Stimulated activated CD4-positive, alpha-beta T cell treated with anti-CD3 and anti-CD28 coated beads, Interleukin-1b, Interleukin-23, amount 100 ng/mL, for 48 hours (primary cell): ENCODE data around the gene PLPPR3.
"Not testable (repeated sequence)": the region's sequence is repeated elsewhere in the genome, so short reads cannot be mapped to it uniquely, and the experiment has no call there.

Experiments used
- DNase-seq: peaks from one replicate; pipeline ENCODE4 v3.0.0-alpha.2; 2020

Gene PLPPR3

DNA sequence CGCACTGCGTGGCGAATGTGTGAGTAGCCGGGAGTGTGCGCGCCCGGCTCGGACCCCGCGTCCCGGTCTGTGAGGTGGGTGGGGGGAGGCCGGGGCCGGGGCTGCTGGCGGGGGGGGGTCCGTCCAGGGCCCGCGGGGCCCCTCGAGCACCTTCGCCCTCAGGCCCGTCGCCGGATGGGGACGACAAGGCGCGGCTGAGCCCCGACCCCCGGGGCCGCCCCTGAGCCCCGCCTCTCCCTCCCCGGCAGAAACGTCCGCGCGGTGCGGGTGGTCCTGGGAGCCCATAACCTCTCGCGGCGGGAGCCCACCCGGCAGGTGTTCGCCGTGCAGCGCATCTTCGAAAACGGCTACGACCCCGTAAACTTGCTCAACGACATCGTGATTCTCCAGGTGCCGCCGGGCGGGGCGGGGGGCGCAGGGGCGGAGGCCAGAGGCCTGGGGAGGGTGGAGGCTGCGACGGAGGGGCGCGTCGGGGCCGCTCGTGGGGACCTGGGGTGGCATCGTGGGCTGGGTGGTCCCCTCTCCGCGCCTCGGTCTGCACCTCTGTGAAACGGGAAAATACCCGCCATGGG lies 31.3 kb upstream of the PLPPR3 start:
- no peak for DNase-seq

DNA sequence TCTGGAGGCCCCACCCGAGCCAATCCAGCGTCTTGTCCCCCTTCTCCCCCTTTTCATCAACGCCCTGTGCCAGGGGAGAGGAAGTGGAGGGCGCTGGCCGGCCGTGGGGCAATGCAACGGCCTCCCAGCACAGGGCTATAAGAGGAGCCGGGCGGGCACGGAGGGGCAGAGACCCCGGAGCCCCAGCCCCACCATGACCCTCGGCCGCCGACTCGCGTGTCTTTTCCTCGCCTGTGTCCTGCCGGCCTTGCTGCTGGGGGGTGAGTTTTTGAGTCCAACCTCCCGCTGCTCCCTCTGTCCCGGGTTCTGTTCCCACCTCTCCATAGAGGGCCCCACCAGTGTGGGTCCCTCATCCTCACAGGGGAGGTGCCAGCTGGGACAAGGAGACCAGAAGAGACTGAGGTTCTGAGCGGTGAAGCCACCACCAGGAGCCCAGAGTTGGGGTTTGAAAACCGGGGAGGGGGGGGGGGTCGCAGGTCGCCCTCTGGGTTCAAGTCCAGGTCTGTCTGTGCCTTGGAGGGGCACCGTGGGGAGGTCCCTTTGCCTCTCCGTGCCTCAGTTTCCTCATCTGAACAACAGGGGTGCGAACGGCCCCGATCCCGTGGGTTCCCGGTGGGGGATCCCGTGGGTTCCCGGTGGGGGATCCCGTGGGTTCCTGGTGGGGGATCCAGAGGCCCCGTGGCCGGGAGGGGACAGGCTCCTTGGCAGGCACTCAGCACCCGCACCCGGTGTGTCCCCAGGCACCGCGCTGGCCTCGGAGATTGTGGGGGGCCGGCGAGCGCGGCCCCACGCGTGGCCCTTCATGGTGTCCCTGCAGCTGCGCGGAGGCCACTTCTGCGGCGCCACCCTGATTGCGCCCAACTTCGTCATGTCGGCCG lies 30.6 kb upstream of the PLPPR3 start, which contains the start of gene ELANE:
Gene ELANE (plus strand): TSS at position 168 of the 878 bp plus-strand sequence. CDS start 26 bp downstream, at position 194.
- DNase-seq: no peak

DNA sequence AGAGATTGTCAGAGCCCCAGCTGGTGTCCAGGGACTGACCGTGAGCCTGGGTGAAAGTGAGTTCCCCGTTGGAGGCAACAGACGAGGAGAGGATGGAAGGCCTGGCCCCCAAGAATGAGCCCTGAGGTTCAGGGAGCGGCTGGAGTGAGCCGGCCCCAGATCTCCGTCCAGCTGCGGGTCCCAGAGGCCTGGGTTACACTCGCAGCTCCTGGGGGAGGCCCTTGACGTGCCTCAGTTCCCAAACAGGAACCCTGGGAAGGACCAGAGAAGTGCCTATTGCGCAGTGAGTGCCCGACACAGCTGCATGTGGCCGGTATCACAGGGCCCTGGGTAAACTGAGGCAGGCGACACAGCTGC lies 29.2 kb upstream of the PLPPR3 start:
- DNase-seq: no peak

DNA sequence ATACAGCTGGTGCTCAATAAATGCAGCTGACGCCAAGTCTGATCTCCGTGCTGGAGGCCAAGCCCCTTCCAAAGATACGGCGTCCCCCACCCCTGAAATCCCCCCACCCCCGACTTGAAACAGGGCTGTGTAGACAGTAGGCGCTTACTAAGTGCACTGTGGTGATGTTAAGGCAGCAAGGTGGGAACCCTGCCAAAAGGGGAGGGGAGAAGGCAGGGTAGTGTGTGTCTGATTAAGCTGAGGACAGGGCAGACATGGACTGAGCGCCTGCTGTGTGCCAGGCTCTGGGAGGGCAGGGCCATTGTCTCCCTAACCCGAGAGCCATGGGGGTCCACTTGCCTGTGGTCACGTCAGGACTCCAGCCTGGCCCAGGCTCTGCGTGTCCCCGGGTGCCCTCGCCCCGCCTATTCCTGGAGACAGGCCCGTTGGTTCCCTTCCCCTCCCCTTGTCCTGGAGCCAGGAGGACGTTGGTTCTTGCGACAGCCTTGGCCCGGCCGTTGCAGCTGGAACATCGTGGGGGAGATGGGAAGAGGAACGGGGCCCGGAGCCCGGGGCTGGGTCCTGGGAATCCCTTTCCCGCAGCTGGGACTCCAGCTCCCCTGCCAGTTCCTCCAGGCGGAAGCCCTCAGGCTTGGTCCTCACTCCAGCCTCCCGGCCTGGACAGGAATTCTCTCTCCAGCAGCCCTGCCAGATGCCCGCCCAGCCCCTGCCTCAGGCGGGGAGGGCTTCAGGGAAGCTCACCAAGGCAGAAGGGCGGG lies 28.6 kb upstream of the PLPPR3 start:
- DNase-seq: no peak

DNA sequence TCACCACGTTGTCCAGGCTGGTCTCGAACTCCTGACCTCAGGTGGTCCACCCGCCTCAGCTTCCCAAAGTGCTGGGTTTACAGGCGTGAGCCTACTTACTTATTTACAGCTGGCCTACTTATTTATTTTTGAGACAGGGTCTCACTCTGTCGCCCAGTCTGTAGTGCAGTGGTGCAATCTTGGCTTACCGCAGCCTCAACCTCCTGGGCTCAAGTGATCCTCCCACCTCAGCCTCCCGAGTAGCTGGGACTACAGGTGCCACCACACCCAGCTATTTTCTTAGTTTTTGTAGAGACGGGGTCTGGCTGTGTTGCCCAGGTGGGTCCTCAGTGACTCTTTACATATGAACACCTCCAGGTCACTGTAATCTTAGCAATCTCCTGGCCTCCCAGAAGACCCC lies 27.4 kb upstream of the PLPPR3 start:
- DNase-seq: not testable (repeated sequence)

DNA sequence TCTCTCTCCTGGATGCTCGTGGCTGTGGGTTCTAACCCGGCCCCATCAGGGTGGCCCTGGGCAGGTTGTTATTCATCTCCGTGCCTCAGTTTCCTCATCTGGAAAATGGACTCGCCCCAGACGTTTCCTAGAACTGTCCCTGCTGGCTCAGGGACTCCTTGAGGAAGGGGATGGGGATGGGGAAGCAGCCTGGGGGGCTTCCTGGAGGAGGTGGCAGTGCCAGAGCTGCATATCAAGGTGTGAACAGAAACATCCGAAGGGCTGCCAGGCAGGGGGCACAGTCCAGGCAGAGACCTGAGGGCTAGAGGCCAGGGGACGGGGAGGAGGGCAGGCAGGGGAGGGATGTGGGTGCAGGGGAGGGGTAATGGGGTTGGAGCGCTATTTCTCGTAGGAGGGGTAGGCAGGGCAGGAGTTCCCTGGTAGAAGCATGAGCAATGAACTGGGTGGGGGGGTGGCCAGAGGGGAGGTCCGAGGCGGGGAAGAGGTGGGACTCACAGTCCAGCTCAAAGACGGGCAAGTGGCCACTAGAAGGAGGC lies 26.7 kb upstream of the PLPPR3 start:
- DNase-seq: no peak

DNA sequence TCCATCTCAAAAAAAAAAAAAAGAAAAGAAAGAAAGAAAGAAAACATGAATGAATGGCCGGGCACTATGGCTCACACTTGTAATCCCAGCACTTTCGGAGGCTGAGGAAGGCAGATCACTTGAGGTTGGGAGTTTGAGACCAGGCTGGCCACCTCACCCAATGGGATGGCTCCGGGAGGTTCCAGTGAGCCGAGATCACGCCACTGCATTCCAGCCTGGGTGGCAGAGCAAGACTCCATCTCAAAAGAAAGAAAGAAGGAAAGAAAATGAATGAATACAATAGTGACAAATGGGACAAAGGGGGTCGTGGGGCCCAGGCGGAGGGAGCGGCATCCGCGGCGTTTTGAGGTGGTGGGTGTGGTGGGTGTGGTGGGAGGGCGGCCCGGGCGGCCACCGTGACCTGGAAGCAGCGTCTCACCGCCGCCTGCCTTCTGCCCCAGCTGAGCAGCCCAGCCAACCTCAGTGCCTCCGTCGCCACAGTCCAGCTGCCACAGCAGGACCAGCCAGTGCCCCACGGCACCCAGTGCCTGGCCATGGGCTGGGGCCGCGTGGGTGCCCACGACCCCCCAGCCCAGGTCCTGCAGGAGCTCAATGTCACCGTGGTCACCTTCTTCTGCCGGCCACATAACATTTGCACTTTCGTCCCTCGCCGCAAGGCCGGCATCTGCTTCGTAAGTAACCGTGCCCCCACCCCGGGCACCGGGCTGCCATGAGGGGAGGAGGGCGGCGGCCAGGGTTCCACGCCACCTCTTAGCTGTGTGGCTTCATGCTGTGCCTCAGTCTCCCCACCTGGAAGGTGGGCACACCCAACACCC lies 24.2 kb upstream of the PLPPR3 start:
- DNase-seq: no peak

DNA sequence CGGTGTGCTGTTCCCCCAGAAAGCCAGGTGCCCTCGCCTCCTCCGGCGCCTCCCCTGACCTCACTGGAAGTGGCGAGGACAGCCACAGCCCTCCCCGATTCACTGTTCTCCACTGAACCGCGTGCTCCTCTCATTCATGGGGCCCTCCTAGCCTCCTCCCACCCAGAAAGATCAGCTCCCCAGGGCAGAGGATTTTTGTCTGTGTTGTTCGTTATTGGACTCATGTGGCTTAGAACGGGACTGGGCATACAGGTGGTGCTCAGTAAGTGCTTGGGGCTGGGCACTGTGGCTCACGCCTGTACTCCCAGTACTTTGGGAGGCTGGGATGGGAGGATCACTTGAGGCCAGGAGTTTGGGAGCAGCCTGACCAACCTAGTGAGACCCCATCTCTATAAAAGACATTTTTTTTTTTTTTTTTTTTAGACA lies 22.8 kb upstream of the PLPPR3 start:
- no peak for DNase-seq

DNA sequence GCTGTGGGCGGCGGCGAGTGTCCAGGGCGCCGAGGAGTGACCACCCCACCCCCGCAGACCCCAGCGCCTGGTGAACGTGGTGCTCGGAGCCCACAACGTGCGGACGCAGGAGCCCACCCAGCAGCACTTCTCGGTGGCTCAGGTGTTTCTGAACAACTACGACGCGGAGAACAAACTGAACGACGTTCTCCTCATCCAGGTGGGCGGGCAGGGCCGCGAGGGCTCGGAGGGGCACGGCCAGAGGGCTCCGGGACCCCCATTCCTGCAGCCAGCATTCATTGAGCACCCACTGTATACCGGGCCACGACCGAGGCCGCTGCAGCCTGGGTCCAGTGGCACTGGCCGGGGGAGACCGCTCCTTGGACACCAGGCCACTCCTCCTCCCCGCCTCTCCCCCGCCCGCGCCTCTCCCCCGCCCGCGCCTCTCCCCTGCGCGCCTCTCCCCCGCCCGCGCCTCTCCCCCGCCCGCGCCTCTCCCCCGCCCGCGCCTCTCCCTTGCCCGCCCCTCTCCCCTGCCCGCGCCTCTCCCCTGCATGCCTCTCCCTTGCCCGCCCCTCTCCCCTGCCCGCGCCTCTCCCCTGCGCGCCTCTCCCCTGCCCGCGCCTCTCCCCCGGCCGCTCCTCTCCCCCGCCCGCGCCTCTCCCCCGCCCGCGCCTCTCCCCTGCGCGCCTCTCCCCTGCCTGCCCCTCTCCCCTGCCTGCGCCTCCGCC lies 22.2 kb upstream of the PLPPR3 start:
- no peak for DNase-seq

DNA sequence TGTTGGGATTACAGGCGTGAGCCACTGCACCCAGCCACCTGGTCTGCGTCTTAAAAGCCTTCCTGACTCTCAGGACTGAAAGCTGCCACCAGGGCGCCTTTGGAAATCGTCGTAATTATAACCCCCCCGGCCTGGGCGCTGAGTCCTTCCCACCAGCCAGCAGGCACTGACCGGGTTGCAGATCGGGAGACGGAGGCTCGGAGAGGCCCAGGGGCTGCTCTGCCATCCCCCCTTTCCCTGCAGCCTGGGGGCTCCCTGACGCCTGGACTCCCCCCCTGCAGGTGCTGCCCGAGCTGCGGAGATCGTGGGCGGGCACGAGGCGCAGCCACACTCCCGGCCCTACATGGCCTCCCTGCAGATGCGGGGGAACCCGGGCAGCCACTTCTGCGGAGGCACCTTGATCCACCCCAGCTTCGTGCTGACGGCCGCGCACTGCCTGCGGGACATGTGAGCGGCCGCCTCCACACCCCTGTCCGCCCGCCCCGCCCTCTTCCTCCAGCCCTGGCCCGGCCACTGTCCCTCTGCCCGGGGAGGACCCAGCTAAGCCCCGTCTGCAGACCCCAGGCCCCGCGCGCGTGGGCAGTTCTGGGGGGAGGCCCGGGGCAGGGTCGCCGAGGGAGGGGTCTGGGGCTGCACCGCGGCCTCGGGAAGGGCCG lies 21.6 kb upstream of the PLPPR3 start:
- DNase-seq: no peak

DNA sequence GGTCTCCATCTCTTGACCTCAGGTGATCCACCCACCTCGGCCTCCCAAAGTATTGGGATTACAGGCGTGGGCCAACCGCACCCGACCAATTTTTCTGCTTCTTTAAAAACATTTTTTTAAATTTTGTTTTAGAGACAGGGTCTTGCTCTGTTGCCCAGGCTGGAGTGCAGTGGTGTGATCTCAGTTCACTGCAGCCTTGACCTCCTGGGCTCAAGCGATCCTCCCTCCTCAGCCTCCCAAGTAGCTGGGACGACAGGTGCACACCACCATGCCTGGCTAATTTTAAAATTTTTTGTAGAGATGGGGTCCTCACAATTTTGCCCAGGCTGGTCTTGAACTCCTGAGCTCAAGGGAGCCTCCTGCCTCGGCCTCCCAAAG lies 21.0 kb upstream of the PLPPR3 start:
- DNase-seq: not testable (repeated sequence)

DNA sequence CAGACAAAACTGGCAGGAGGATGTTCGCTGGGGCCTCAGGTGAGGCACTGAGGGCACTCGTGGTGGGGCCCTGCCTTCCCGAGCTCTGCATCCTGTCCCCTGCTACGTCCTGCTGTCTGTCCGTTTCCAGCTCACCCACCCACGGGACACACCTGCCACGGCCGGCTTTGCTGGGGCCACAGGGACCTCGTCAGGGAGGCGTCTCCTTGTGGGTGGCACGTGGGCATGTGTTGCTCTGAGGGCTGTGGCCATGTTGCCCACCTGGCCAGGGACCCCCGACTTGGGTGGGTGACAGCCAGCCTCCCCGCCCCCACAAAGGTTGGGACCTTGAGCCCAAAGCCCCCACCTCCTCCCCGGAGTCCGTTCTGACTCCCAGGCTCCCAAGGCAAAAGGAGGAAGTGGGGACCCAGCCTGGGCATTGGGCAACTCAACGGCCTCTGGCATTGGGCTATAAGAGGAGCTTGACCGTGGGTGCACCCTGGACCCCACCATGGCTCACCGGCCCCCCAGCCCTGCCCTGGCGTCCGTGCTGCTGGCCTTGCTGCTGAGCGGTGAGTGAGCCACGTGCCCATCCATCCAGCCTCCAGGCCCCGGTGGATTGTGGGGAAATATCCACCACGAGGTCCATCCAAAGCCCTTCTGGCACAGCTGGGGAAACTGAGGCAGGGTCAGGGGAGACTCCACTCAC lies 18.9 kb upstream of the PLPPR3 start, which contains the start of gene PRTN3:
Gene PRTN3 (plus strand): TSS at position 481 of the 688 bp plus-strand sequence. CDS start 10 bp downstream, at position 491.
- no peak for DNase-seq

DNA sequence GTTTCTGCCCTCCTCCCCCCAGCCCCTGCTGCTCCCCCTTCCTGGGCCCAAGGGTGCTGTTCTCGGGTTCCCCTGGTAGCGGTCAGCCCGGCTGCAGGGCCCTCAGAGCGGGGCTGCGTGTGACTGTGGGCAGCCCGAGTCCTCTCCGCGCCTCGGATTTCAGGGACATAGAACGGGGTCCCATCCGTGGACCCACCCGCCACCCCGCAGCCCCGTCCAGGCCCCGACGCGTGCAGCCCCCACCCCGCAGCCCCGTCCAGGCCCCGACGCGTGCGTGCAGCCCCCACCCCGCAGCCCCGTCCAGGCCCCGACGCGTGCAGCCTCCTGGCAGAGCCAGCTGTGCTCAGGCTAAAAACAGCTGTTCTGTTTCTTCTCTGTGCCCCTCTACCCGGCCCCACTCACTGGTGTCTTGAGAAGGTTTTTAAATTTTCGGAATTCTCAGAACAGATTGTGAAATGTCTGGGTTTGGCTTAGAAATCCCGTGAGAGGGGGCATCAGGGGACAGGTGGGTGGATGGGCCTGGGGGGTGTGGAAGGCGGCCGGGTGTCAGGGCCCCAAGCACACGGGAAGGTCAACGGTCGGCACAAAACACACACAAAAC lies 13.6 kb upstream of the PLPPR3 start:
- DNase-seq: no peak

DNA sequence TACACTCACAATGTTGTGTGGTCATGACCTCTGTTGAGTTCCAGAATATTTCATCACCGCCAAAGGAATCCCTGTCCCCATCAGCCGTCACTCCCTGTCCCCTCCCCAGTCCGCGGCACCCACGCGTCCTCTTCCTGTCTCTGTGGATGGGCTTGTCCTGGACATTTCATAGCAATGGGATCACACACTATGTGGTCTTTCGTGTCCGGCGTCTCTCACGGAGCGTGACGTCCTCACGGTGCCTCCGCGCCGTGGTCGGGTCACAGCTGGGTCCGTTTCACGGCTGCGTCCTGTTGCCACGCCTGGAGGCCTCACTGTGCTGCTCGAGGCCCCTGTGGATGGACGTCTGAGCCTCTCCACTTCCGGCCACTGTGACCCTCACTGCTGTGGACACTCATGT lies 12.5 kb upstream of the PLPPR3 start:
- DNase-seq: no peak

DNA sequence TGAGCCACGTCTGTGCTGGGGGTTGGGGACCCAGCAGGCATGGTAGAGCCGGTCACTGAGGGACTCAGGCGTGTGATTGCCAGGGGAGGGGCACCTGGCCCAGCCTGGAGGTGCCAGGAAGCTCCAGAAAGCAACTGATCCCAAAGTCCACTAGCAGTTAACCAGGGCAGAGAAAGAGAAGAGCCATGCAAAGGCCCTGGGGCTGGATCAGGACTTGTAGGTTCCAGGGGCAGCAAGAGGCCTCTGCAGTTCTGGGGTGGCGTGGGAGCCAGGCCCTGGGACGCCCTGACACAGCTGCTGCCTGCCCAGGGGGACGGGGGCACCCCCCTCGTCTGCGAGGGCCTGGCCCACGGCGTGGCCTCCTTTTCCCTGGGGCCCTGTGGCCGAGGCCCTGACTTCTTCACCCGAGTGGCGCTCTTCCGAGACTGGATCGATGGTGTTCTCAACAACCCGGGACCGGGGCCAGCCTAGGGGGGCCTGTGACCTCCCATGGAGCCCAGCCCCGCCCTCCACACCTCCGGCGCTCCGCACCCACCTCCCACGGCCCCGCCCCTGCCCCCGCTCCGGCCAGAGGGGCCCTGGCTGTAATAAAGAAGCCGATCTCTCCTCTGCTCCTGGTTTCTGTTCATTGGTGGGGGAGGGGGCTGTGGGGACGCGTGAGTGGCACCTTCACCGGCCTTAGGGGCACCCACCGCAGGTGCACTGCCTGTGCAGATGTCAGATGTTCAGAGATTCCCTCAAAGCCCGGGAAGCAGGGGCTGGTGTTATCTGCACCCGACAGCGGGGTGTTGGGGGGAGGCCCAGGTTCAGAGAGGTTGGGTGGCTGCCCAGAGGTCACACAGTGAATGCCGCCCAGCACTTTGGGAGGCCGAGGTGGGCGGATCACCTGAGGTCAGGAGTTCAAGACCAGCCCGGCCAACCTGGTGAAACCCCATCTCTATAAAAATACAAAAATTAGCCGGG lies 9.9 kb upstream of the PLPPR3 start:
- no peak for DNase-seq

DNA sequence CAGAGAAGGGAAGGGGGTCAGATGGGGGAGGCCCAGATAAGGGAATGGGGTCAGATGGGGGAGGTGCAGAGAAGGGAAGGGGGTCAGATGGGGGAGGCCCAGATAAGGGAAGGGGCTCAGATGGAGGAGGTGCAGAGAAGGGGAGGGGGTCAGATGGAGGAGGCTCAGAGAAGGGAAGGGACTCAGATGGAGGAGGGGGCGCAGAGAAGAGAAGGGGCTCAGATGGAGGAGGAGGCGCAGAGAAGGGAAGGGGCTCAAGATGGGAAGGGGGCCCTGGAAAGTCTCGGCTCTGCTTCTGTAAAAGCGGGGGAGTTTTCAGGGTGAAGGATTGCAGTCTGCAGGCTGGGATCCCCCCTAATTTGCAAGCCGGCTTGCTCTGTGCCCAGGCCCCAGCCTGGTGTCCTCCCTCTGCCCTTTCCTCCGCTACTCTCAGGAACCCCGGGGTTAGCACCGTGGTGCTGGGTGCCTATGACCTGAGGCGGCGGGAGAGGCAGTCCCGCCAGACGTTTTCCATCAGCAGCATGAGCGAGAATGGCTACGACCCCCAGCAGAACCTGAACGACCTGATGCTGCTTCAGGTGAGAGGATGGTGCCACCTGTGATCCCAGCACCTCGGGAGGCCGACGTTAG lies 7.5 kb upstream of the PLPPR3 start:
- no peak for DNase-seq

DNA sequence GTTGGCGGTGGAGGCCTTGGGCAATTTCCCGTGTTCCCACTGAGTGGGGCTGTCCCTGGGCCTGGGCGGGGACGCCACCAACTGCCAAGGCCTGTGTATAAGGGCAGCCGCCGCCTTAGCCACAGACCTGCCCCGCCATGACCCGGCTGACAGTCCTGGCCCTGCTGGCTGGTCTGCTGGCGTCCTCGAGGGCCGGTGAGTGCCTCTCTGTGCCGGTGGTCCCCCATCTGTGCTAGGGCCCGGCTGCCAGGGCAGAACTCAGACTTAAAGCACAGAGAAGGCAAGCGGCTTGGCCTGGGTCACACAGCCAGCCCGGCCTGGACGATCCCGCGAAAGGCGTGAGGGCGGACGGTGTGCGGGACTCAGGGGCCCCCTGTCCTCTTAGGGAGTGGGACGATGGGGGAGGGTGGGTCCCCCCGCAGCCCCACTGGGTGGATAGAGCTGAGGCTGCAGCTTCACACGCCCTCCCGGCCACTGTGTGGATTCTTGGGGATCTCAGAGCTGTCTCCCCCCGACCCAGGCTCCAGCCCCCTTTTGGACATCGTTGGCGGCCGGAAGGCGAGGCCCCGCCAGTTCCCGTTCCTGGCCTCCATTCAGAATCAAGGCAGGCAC lies 6.1 kb upstream of the PLPPR3 start, which contains the start of gene AZU1:
Gene AZU1 (plus strand): TSS at position 128 of the 612 bp plus-strand sequence. CDS start 10 bp downstream, at position 138.
- no peak for DNase-seq

DNA sequence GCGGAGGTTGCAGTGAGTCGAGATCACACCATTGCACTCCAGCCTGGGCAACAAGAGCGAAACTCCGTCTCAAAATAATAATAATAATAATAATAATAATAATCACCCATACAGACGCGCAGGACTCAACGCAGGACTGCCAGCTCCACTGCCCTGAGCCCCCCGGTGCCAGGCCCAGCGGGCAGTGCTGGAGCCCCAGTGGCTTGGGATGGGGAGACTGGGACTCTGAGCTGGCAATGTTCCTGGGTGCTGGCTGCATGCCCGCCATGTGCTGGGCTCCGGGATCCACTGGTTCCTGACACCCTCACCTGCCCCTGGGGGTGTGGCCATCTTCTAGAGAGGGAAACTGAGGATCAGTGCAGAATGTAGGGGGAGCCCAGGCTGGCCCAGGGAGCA lies 5.6 kb upstream of the PLPPR3 start:
- no peak for DNase-seq
